H1 (cell line): ENCODE measurements around the gene LRRC28. TPM values are rescaled to one million over a fixed set of nuclear protein-coding genes. Genes with fewer than 3 reads are reported as not detected.

Experiments
- CTCF ChIA-PET: fragments of 300-600 bp; sonication (Branson Sonifier 250); formaldehyde crosslinking; loops from one replicate; lab custom pipeline; 2021; ENCODE audit not compliant: partially characterized antibody; lab: Charles Lee
- POLR2A ChIA-PET: fragments of 300-600 bp; sonication (Branson Sonifier 250); formaldehyde crosslinking; loops from one replicate; lab custom pipeline; 2021; ENCODE audit warnings: inconsistent platforms; ENCODE audit not compliant: partially characterized antibody; lab: Charles Lee
- DNase-seq, 2 experiments: peaks; one replicate each; pipeline versions ENCODE4 v3.0.0 to v3.0.0-alpha.2; 2010 to 2022; ENCODE audit warnings: low spot score in 2 of 2, low read depth in 1 of 2, mixed read lengths in 1 of 2
- FAIRE-seq: peaks from 2 replicates; lab custom pipeline; 2011; peaks lifted over from hg19 to GRCh38; lab: Jason Lieb, UNC
- H2AFZ ChIP-seq: 2 replicates; pipeline ENCODE4 v1.8.1; 2012; ENCODE audit warnings: low read length, inconsistent platforms
- H2AK5ac ChIP-seq: 2 replicates; pipeline ENCODE4 v1.6.1; 2013; ENCODE audit warnings: low read depth, low read length
- H2BK120ac ChIP-seq: replicated peaks from 2 replicates; pipeline ENCODE3; 2013; ENCODE audit warnings: low read depth, low read length, inconsistent platforms
- H2BK12ac ChIP-seq: 2 replicates; pipeline ENCODE4 v1.6.1; 2013; ENCODE audit warnings: low read depth, low read length
- H2BK15ac ChIP-seq: 2 replicates; pipeline ENCODE4 v1.6.1; 2013; ENCODE audit warnings: low read length
- H2BK20ac ChIP-seq: 2 replicates; pipeline ENCODE4 v1.6.1; 2013; ENCODE audit warnings: low read length
- H2BK5ac ChIP-seq: 2 replicates; pipeline ENCODE4 v1.6.1; 2013; ENCODE audit warnings: low read depth, low read length
- H3K14ac ChIP-seq: 2 replicates; pipeline ENCODE4 v1.6.1; 2013; ENCODE audit warnings: inconsistent platforms; ENCODE audit not compliant: insufficient read length
- H3K18ac ChIP-seq: 2 replicates; pipeline ENCODE4 v1.6.1; 2013; ENCODE audit warnings: low read length; ENCODE audit errors: extremely low read depth
- H3K23ac ChIP-seq: 2 replicates; pipeline ENCODE4 v1.6.1; 2013; ENCODE audit warnings: inconsistent platforms; ENCODE audit not compliant: insufficient read length
- H3K23me2 ChIP-seq: 2 replicates; pipeline ENCODE4 v1.6.1; 2013; ENCODE audit warnings: low read depth, low read length
- H3K27ac ChIP-seq: 2 replicates; pipeline ENCODE4 v1.6.1; 2011; ENCODE audit warnings: low read depth, low read length, inconsistent platforms
- H3K27me3 ChIP-seq, 4 experiments: replicated peaks in 1 of 4; 1 replicate in 1 of 4; 2 replicates in 3 of 4; pipeline versions ENCODE4 v1.6.1 to v1.8.1; 2011 to 2013; ENCODE audit warnings: low read length in 3 of 4, mild to moderate bottlenecking in 3 of 4, inconsistent platforms in 2 of 4, mixed read lengths in 2 of 4, moderate library complexity in 1 of 4; ENCODE audit not compliant: control insufficient read depth in 3 of 4, insufficient read depth in 3 of 4; ENCODE audit errors: extremely low read depth in 1 of 4
- H3K36me3 ChIP-seq, 4 experiments: 2 replicates each; pipeline versions ENCODE4 v1.6.1 to v1.8.1; 2011 to 2013; ENCODE audit warnings: mild to moderate bottlenecking in 4 of 4, low read length in 3 of 4, moderate library complexity in 2 of 4, control low read depth in 1 of 4, inconsistent platforms in 1 of 4; ENCODE audit not compliant: insufficient read depth in 4 of 4, control insufficient read depth in 2 of 4
- H3K4ac ChIP-seq: replicated peaks from 2 replicates; pipeline ENCODE3; 2013; ENCODE audit warnings: low read length, low read depth, mixed read lengths, inconsistent platforms; ENCODE audit not compliant: insufficient read length
- H3K4me1 ChIP-seq, 4 experiments: replicated peaks in 1 of 4; 1 replicate in 1 of 4; 2 replicates in 3 of 4; pipeline versions ENCODE4 v1.6.1 to v1.8.1; 2011 to 2013; ENCODE audit warnings: low read length in 3 of 4, inconsistent platforms in 2 of 4, mixed read lengths in 1 of 4; ENCODE audit not compliant: insufficient read depth in 4 of 4, control insufficient read depth in 3 of 4
- H3K4me2 ChIP-seq, 2 experiments: 2 replicates each; pipeline versions ENCODE4 v1.6.1 to v1.8.1; 2011 to 2013; ENCODE audit warnings: low read depth in 2 of 2, low read length in 2 of 2, control low read depth in 1 of 2, inconsistent platforms in 1 of 2, mild to moderate bottlenecking in 1 of 2; ENCODE audit not compliant: insufficient read depth in 1 of 2
- H3K4me3 ChIP-seq, 4 experiments: fragments of 200-600, 300-600 bp in 1 of 4; sonication (generic), shearing (Covaris generic), sonication (Bioruptor Twin) in 1 of 4; 2 replicates each; pipeline versions ENCODE4 v1.5.1 to v1.8.1; 2011 to 2016; ENCODE audit warnings: low read length in 4 of 4, low read depth in 3 of 4, control low read depth in 2 of 4, inconsistent platforms in 2 of 4, mild to moderate bottlenecking in 2 of 4, mixed read lengths in 1 of 4, moderate library complexity in 1 of 4; ENCODE audit not compliant: insufficient read depth in 2 of 4; ENCODE audit errors: extremely low read depth in 1 of 4
- H3K56ac ChIP-seq: replicated peaks from 2 replicates; pipeline ENCODE3; 2013; ENCODE audit warnings: low read depth, mild to moderate bottlenecking, mixed read lengths, low read length, inconsistent platforms; ENCODE audit not compliant: insufficient read length
- H3K79me1 ChIP-seq: 2 replicates; pipeline ENCODE4 v1.6.1; 2013; ENCODE audit warnings: low read depth, low read length, control low read depth
- H3K79me2 ChIP-seq, 2 experiments: 2 replicates each; pipeline versions ENCODE4 v1.6.1 to v1.8.1; 2012 to 2013; ENCODE audit warnings: low read length in 2 of 2, mild to moderate bottlenecking in 2 of 2, inconsistent platforms in 1 of 2; ENCODE audit not compliant: insufficient read depth in 2 of 2, control insufficient read depth in 1 of 2
- H3K9ac ChIP-seq, 4 experiments: replicated peaks in 1 of 4; 1 replicate in 1 of 4; 2 replicates in 3 of 4; pipeline versions ENCODE4 v1.6.1 to v1.8.1; 2011 to 2013; ENCODE audit warnings: low read depth in 3 of 4, low read length in 3 of 4, control low read depth in 2 of 4, mild to moderate bottlenecking in 2 of 4, moderate library complexity in 2 of 4, inconsistent platforms in 1 of 4; ENCODE audit errors: extremely low read depth in 1 of 4
- H3K9me3 ChIP-seq, 2 experiments: 2 replicates each; pipeline versions ENCODE4 v1.6.1 to v1.8.1; 2012 to 2013; ENCODE audit warnings: mild to moderate bottlenecking in 2 of 2, moderate library complexity in 2 of 2, control low read depth in 1 of 2, inconsistent platforms in 1 of 2, low read depth in 1 of 2, low read length in 1 of 2, mixed read lengths in 1 of 2; ENCODE audit not compliant: insufficient read depth in 2 of 2
- H4K20me1 ChIP-seq, 2 experiments: replicated peaks in 1 of 2; 2 replicates each; pipeline versions ENCODE3 to v1.8.1; 2011 to 2013; ENCODE audit warnings: inconsistent platforms in 2 of 2, low read length in 2 of 2, mild to moderate bottlenecking in 1 of 2; ENCODE audit not compliant: insufficient read depth in 2 of 2, control insufficient read depth in 1 of 2
- H4K5ac ChIP-seq: 2 replicates; pipeline ENCODE4 v1.6.1; 2013; ENCODE audit warnings: low read length, low read depth, mixed read lengths, inconsistent platforms; ENCODE audit not compliant: insufficient read length
- H4K8ac ChIP-seq: 2 replicates; pipeline ENCODE4 v1.8.0; 2013; ENCODE audit warnings: mild to moderate bottlenecking, moderate library complexity, low read length, inconsistent platforms; ENCODE audit not compliant: insufficient read depth; ENCODE audit errors: extremely low read depth
- H4K91ac ChIP-seq: replicated peaks from 2 replicates; pipeline ENCODE3; 2013; ENCODE audit warnings: low read length, mixed read lengths, inconsistent platforms; ENCODE audit not compliant: insufficient read length
- CHD1 ChIP-seq: IDR thresholded peaks from 2 replicates; pipeline ENCODE4 v1.6.1; 2012; ENCODE audit warnings: low read depth, low read length, improper control_type of control experiment
- CTBP2 ChIP-seq: IDR thresholded peaks from 2 replicates; pipeline ENCODE4 v1.7.0; 2011; ENCODE audit warnings: borderline replicate concordance, mild to moderate bottlenecking, moderate library complexity, mixed read lengths, low read length; ENCODE audit not compliant: insufficient read depth, insufficient read length
- KDM4A ChIP-seq: IDR thresholded peaks from one replicate; pipeline ENCODE4 v1.7.1; 2012; ENCODE audit warnings: low read depth, mild to moderate bottlenecking, moderate library complexity, low read length, inconsistent platforms; ENCODE audit not compliant: severe bottlenecking
- TAF7 ChIP-seq: optimal IDR thresholded peaks from 2 replicates; pipeline ENCODE3; 2011; ENCODE audit warnings: low read depth, mild to moderate bottlenecking, inconsistent platforms, low read length, moderate library complexity, borderline replicate concordance
- polyA plus RNA-seq, 7 experiments: library from polyadenylated mRNA; depleted of rRNA in 3 of 7; stranded (reverse) in 5 of 7; unstranded in 2 of 7; fragments of >200 nt in 5 of 7; fragments of 200-250 nt in 2 of 7; gene quantifications; 1 replicate in 5 of 7; 2 replicates in 1 of 7; 4 replicates in 1 of 7; pipeline versions ENCODE4 v1.2.1 to v1.2.3, GENCODE V29; 2011 to 2013; ENCODE audit warnings: missing spikeins in 2 of 7, mixed read lengths in 2 of 7
- total RNA-seq: library from RNA; stranded (reverse); fragmentation: NEBNext Ultra II Directional; extraction: Animal tissue kit (Norgen Biotek cat#: 25700); gene quantifications from 2 replicates; pipeline ENCODE4 v1.2.1, GENCODE V29; 2021
- TF ChIP-seq, protein P1 (sequence below): IDR thresholded peaks from 2 replicates; pipeline ENCODE4 v1.6.1; 2011; ENCODE audit warnings: low read length, improper control_type of control experiment

LRRC28 gene
- total and polyA plus RNA-seq, 2 of the 8 experiments (the other 6 are each of a cell fraction or from before 2014, with no cell fraction given): 20.2 to 23.3 TPM

- no peak overlapping the region for H4K5ac ChIP-seq
- H3K36me3 ChIP-seq: no peaks in the 10 kb centered on the region
- H3K9me3 ChIP-seq: no peaks in the 10 kb centered on the region
- H2AFZ ChIP-seq: no peak overlapping the region
- H3K27ac ChIP-seq: no peak overlapping the region
- no peak overlapping the region for H4K91ac ChIP-seq
- H3K27me3 ChIP-seq: no peaks in the 10 kb centered on the region
- no peaks in the 10 kb centered on the region for H3K79me1 ChIP-seq
- no peaks in the 10 kb centered on the region for H3K4me1 ChIP-seq
- no peak overlapping the region for H3K9ac ChIP-seq
- no peak overlapping the region for H2BK5ac ChIP-seq
- H3K14ac ChIP-seq: no peak overlapping the region
- H2BK20ac ChIP-seq: no peak overlapping the region
- no peak overlapping the region for H2AK5ac ChIP-seq
- FAIRE-seq (no peak), DNase-seq (no peak)
- H3K23me2 ChIP-seq: no peaks in the 10 kb centered on the region
- CTCF ChIA-PET: interaction anchor here (0.6 to 2.3 kb wide), 10 partner anchors 8 to 386 kb away, joined by 3 to 18 read pairs (median 8); no protein-coding TSS in a partner anchor
- H3K23ac ChIP-seq: no peak overlapping the region
- H4K8ac ChIP-seq: no peak overlapping the region
- H3K79me2 ChIP-seq: no peaks in the 10 kb centered on the region
- no peak overlapping the region for H3K4ac ChIP-seq
- no peak overlapping the region for H2BK120ac ChIP-seq
- H3K56ac ChIP-seq: no peak overlapping the region
- H2BK12ac ChIP-seq: no peak overlapping the region
- no peak overlapping the region for H3K4me3 ChIP-seq
- POLR2A ChIA-PET: no interaction called here
- no peak overlapping the region for H2BK15ac ChIP-seq
- H3K18ac ChIP-seq: no peak overlapping the region
- no peaks in the 10 kb centered on the region for H4K20me1 ChIP-seq
- TF ChIP-seq TAF7: no peak
- TF ChIP-seq, protein P1, sequence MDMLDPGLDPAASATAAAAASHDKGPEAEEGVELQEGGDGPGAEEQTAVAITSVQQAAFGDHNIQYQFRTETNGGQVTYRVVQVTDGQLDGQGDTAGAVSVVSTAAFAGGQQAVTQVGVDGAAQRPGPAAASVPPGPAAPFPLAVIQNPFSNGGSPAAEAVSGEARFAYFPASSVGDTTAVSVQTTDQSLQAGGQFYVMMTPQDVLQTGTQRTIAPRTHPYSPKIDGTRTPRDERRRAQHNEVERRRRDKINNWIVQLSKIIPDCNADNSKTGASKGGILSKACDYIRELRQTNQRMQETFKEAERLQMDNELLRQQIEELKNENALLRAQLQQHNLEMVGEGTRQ: no peak
- TF ChIP-seq KDM4A: no peak
- TF ChIP-seq CTBP2: no peak
- TF ChIP-seq CHD1: no peak
- no peak overlapping the region for H3K4me2 ChIP-seq
Measured at GRCh38 chr15:99343208-99343607, 91.9 kb downstream of the LRRC28 start.
